Measurements from ENCODE around the gene SKI.

DNA sequence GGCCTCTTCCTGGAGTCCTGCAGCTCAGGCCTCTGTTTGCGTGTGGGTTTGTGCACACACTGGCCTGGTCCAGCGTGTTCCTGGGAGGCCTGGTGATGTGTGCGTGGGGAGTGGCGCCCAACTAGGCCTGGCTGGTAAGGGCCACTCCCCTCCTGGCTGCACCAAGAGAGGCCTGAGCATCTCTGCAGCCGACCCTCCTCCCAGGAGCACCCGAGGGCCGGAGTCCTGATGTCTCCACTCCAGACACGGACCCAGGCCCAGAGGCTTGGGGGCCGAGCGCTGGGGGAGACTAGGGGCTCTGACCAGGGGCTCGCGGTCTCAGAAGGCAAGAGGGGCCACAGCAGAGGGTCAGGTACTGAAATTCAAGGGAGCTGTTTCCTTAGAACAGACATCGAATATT lies 130.0 kb downstream of the SKI start:
- TF ChIP-seq POLR2A (IDR thresholded peaks at IDR 0.05) (no peak), POLR2AphosphoS5 (IDR thresholded peaks at IDR 0.05) (no peak)
- TF ChIP-seq, protein P1, sequence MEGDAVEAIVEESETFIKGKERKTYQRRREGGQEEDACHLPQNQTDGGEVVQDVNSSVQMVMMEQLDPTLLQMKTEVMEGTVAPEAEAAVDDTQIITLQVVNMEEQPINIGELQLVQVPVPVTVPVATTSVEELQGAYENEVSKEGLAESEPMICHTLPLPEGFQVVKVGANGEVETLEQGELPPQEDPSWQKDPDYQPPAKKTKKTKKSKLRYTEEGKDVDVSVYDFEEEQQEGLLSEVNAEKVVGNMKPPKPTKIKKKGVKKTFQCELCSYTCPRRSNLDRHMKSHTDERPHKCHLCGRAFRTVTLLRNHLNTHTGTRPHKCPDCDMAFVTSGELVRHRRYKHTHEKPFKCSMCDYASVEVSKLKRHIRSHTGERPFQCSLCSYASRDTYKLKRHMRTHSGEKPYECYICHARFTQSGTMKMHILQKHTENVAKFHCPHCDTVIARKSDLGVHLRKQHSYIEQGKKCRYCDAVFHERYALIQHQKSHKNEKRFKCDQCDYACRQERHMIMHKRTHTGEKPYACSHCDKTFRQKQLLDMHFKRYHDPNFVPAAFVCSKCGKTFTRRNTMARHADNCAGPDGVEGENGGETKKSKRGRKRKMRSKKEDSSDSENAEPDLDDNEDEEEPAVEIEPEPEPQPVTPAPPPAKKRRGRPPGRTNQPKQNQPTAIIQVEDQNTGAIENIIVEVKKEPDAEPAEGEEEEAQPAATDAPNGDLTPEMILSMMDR (IDR thresholded peaks at IDR 0.05), result no peak

Data from breast epithelium (tissue), 3 donors.